Gastroesophageal sphincter (tissue), 3 donors: ENCODE data around the gene ATXN2.

Experiments
- CTCF ChIP-seq, 4 experiments: fragments of 200-600 bp in 2 of 4; fragments of 450-650 bp in 2 of 4; sonication (generic) in 1 of 4; IDR thresholded peaks; one replicate each; pipeline ENCODE4 v1.5.1; 2017 to 2019; ENCODE audit warnings: antibody characterized with exemption in 4 of 4, mild to moderate bottlenecking in 2 of 4, moderate library complexity in 2 of 4
- POLR2A ChIP-seq, 2 donors: fragments of 450-650 bp; IDR thresholded peaks; one replicate each; pipeline ENCODE4 v1.6.1; 2017; ENCODE audit warnings: antibody characterized with exemption in 2 of 2, mild to moderate bottlenecking in 2 of 2, moderate library complexity in 1 of 2
- POLR2AphosphoS5 ChIP-seq: sonication (generic); formaldehyde crosslinking; IDR thresholded peaks from one replicate; pipeline ENCODE4 v1.6.1; 2017; ENCODE audit warnings: antibody characterized with exemption

DNA sequence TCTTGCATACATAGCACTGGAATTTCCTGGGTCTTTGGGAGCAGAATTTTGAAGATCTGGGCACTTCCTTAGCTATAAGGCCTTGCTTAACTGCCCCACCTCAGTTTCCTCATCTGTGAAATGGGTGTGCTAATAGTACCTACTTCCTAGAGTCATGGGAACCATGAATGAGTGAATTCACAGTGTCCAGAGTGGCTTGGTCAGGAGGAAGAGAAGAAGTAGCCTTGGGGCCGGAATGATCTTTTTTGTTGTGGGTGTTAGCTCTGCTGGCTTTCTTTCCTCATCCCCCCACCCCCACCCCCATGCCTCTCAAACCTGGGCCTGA, 191.0 kb downstream of the ATXN2 start:
- TF ChIP-seq POLR2AphosphoS5 (no peak), CTCF (IDR thresholded peaks at IDR 0.05) (no peak), POLR2A (IDR thresholded peaks at IDR 0.05) (no peak)
